Central memory CD8-positive, alpha-beta T cell (primary cell): ENCODE results near the gene KRT25.

ENCODE experiments used
- ATAC-seq: fragments of 150-1000 bp; cut with Tn5 transposase; replicated peaks from 2 replicates; pipeline ENCODE4 v1.10.0; 2022; ENCODE audit warnings: mild to moderate bottlenecking, moderate FRiP score, moderate number of reproducible peaks; ENCODE audit not compliant: poor library complexity, severe bottlenecking; ENCODE audit errors: extremely low read depth
- DNase-seq, 2 donors: peaks; one replicate each; pipeline ENCODE4 v3.0.0; 2021; ENCODE audit warnings: low spot score in 2 of 2
- H3K27ac Mint-ChIP-seq: one replicate; pipeline ENCODE4 v1.8.0; 2022; ENCODE audit warnings: low read depth, mild to moderate bottlenecking, moderate library complexity, mixed read lengths
- H3K27me3 Mint-ChIP-seq: one replicate; pipeline ENCODE4 v1.8.0; 2022; ENCODE audit warnings: mixed read lengths
- H3K36me3 Mint-ChIP-seq: one replicate; pipeline ENCODE4 v1.8.0; 2022; ENCODE audit warnings: mild to moderate bottlenecking, moderate library complexity, mixed read lengths; ENCODE audit not compliant: insufficient read depth
- H3K4me1 Mint-ChIP-seq: one replicate; pipeline ENCODE4 v1.8.0; 2022; ENCODE audit warnings: mixed read lengths
- H3K4me3 Mint-ChIP-seq: one replicate; pipeline ENCODE4 v1.8.0; 2022; ENCODE audit warnings: mild to moderate bottlenecking, moderate library complexity, mixed read lengths
- H3K9me3 Mint-ChIP-seq: one replicate; pipeline ENCODE4 v1.8.0; 2022; ENCODE audit warnings: mixed read lengths

The KRT25 gene

DNA sequence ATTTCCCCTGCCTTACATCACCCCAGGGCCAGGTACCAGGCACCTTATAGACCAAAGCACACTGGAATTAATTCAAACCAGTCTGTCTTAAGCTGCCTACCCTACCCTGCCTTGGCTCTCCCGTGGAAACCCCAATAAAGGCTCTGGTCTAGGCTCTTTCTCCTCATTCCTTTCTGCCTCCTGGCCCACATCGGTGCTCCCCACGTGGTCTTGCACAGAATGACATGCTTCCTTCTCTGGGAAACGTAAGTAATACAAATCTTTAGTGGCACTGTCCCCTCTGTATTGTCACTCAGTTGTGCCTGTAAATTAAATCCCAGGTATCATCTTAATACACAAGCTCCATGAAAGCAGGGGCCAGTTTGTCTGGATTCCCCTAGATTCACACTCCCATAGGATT lies 16.6 kb downstream of the KRT25 start:
- no peak overlapping the region for H3K27ac Mint-ChIP-seq
- H3K36me3 Mint-ChIP-seq: no peaks in the 10 kb centered on the region
- H3K9me3 Mint-ChIP-seq: peaks cover 6% of the 10 kb centered on the region
- peaks cover 74% of the 10 kb centered on the region for H3K27me3 Mint-ChIP-seq
- H3K4me1 Mint-ChIP-seq: no peaks in the 10 kb centered on the region
- no peak for DNase-seq
- H3K4me3 Mint-ChIP-seq: no peak overlapping the region
- ATAC-seq: no peak

DNA sequence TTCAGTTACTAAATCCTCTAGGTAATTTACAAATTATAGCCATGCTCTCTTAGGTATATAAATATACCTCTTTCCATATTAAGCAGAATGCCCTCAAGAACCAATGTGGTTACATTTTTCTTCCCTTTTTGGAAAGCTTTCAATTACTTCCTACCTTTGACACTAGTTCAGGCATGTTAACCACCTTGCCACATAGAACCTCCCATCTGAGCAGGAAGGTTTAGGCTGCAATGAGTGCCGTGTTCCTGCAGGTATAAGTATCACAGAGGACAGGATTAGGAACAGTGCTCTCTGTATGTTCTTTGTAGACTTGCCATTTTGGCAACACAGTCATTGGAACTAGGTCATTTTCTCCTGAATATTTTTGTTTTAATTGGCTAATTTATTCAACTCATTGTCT lies 20.1 kb downstream of the KRT25 start:
- Mint-ChIP-seq H3K4me1 (no peaks in the 10 kb centered on the region), H3K4me3 (no peak overlapping the region), H3K9me3 (no peaks in the 10 kb centered on the region), H3K27me3 (peaks cover 77% of the 10 kb centered on the region), H3K27ac (no peak overlapping the region), H3K36me3 (no peaks in the 10 kb centered on the region)
- ATAC-seq: no peak
- DNase-seq: no peak

- DNase-seq (no peak), ATAC-seq (no peak)
- Mint-ChIP-seq H3K27me3 (peaks cover 75% of the 10 kb centered on the region), H3K36me3 (no peaks in the 10 kb centered on the region), H3K4me1 (no peaks in the 10 kb centered on the region), H3K27ac (no peak overlapping the region), H3K4me3 (no peak overlapping the region), H3K9me3 (no peaks in the 10 kb centered on the region)
These were observed 21.1 kb downstream of the KRT25 start for GRCh38 chr17:40734018-40734417.

GRCh38 chr17:40730970-40731369 lies 24.2 kb downstream of the KRT25 start:
- ATAC-seq (no peak), DNase-seq (no peak)
- H3K27ac Mint-ChIP-seq: no peak overlapping the region
- peaks cover 59% of the 10 kb centered on the region for H3K27me3 Mint-ChIP-seq
- H3K4me3 Mint-ChIP-seq: no peak overlapping the region
- H3K36me3 Mint-ChIP-seq: no peaks in the 10 kb centered on the region
- H3K9me3 Mint-ChIP-seq: no peaks in the 10 kb centered on the region
- no peaks in the 10 kb centered on the region for H3K4me1 Mint-ChIP-seq

- ATAC-seq (no peak), DNase-seq (no peak)
- H3K36me3 Mint-ChIP-seq: no peaks in the 10 kb centered on the region
- no peaks in the 10 kb centered on the region for H3K4me1 Mint-ChIP-seq
- peaks cover 54% of the 10 kb centered on the region for H3K27me3 Mint-ChIP-seq
- no peak overlapping the region for H3K4me3 Mint-ChIP-seq
- no peak overlapping the region for H3K27ac Mint-ChIP-seq
- H3K9me3 Mint-ChIP-seq: no peaks in the 10 kb centered on the region
These were observed 27.5 kb downstream of the KRT25 start for GRCh38 chr17:40727447-40728231.

DNA sequence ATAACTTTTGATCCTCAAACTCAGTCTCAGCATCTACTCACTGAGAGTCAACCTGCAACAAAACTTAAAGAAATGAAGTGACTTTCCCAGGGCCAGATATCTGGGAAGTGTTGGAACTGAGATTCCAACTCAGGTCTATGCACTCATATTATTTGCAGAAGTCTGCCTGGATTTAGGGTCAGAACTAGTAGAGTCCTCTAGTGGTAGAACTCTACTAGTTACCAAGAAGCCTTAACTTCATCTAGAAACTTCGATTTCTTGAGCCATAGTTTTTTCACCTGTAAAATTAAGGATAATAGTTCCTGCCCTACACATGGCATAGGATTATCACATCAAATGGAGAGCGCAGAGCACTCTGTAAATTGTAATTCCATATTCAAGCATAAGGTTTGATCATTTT lies 28.2 kb downstream of the KRT25 start:
- Mint-ChIP-seq H3K9me3 (no peaks in the 10 kb centered on the region), H3K4me3 (no peak overlapping the region), H3K4me1 (no peaks in the 10 kb centered on the region), H3K27ac (no peak overlapping the region), H3K27me3 (peaks cover 54% of the 10 kb centered on the region), H3K36me3 (no peaks in the 10 kb centered on the region)
- ATAC-seq: no peak
- no peak for DNase-seq

- ATAC-seq (no peak), DNase-seq (no peak)
- Mint-ChIP-seq H3K4me1 (no peaks in the 10 kb centered on the region), H3K4me3 (no peak overlapping the region), H3K27me3 (peaks cover 43% of the 10 kb centered on the region), H3K36me3 (no peaks in the 10 kb centered on the region), H3K9me3 (no peaks in the 10 kb centered on the region), H3K27ac (no peak overlapping the region)
These were observed 30.5 kb downstream of the KRT25 start for GRCh38 chr17:40724656-40725055.

DNA sequence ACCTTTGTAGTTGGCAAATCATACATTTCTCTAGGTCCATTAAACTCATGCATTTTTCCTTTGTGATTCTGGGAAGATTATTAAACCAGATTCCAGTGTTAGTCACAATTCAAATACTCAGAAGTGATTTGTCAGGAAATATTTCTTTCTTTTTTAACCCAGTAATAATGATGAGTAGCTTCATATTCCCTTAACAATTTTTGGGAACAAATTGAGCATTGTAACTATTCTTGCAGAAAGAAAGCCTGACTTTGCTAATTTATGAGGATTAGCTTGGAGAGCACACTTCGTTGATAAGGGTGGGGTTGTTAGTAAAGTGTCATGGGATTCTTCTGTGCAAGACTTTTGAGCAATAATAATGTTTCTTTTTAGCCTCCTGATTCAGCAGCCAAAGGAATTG lies 32.9 kb downstream of the KRT25 start:
- no peaks in the 10 kb centered on the region for H3K36me3 Mint-ChIP-seq
- no peaks in the 10 kb centered on the region for H3K4me1 Mint-ChIP-seq
- ATAC-seq: no peak
- H3K9me3 Mint-ChIP-seq: no peaks in the 10 kb centered on the region
- H3K27ac Mint-ChIP-seq: no peak overlapping the region
- H3K27me3 Mint-ChIP-seq: peaks cover 41% of the 10 kb centered on the region
- H3K4me3 Mint-ChIP-seq: no peak overlapping the region
- no peak for DNase-seq

DNA sequence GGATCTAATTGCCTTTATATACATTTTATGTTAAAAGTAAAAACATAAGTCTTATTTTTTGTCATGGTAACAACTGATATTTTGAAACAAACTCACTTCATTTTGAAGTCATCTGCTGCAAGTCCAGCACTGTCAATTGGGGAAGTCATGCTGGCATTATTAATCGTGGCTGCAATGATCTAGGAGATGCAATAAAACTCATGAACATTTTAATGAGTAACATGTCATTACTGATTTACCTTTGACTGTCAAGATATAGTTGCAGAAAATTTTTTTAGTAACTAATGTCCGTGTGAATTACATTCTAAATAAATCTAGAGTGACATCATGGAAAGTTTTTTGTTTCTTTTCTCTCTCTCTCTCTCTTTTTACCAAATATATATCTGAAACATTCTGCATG lies 34.2 kb downstream of the KRT25 start:
- Mint-ChIP-seq H3K4me1 (no peaks in the 10 kb centered on the region), H3K27ac (no peak overlapping the region), H3K4me3 (no peak overlapping the region), H3K36me3 (no peaks in the 10 kb centered on the region), H3K27me3 (peaks cover 54% of the 10 kb centered on the region), H3K9me3 (no peaks in the 10 kb centered on the region)
- ATAC-seq: no peak
- DNase-seq: no peak

DNA sequence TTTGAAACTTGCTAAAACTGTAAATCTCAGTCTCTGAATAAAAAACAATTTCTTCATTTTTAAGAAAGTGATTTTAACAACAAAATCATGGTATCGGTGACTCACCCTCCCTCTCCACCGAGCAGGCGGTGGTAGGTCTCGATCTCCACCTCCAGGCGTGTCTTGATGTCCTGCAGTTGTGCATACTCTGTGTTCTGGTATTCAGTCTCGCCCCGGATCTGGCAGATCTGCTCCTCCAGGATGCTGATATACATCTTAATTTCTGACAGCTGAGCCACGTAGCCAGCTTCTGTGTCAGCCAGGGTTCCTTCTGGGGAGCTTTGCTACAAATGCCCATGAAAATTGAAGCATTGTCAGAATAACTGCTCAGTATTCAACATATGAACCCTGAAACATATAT lies 36.2 kb downstream of the KRT25 start:
- Mint-ChIP-seq H3K36me3 (no peaks in the 10 kb centered on the region), H3K27ac (no peak overlapping the region), H3K4me3 (no peak overlapping the region), H3K4me1 (no peaks in the 10 kb centered on the region), H3K27me3 (peaks cover 64% of the 10 kb centered on the region), H3K9me3 (no peaks in the 10 kb centered on the region)
- DNase-seq: no peak
- ATAC-seq: no peak

- Mint-ChIP-seq H3K9me3 (no peaks in the 10 kb centered on the region), H3K36me3 (no peaks in the 10 kb centered on the region), H3K4me3 (no peak overlapping the region), H3K27ac (no peak overlapping the region), H3K4me1 (no peaks in the 10 kb centered on the region), H3K27me3 (peaks cover 54% of the 10 kb centered on the region)
- no peak for DNase-seq
- ATAC-seq: no peak
These were observed 37.4 kb downstream of the KRT25 start for GRCh38 chr17:40717776-40718175.

DNA sequence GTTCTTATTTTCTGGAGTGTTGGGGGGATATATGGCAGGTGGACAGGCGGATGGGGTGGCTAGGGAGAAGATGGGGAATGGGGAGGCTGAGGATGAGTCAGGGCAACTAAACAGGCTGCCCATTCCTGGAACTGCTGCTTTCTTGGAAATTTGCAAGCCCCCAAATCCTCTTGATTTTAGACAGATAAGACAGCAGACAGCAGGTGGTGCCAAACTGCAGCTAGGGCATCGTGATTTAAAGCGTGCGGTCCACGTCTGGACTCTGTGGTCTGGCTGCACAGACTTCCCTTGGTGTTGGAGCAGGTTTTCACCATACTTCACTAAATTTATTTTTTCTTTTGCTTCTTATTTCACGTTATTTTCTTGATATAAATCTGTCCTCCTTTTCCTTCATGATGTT lies 40.7 kb downstream of the KRT25 start:
- no peak for ATAC-seq
- Mint-ChIP-seq H3K36me3 (no peaks in the 10 kb centered on the region), H3K27ac (no peak overlapping the region), H3K9me3 (no peaks in the 10 kb centered on the region), H3K4me3 (no peak overlapping the region), H3K4me1 (no peaks in the 10 kb centered on the region), H3K27me3 (peaks cover 34% of the 10 kb centered on the region)
- DNase-seq: no peak

DNA sequence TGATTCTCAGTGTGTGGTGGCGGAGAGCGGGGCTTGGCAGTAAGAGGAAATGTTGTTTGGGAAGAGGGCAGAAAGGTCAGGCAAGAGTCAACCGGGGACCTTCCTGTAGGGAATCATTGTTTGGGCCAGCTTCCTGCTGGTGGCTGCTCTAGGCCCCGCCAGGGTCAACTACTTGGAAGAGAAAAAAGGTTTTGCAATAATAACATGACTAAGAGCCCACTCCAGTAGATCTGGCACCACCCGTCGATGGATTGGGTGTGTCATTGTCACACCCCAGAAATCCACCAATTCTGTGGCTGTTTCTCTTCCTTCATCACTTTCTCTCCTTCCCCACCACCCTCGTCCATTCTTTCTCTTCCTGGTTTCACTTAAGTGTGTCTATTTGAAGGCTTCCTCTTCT lies 47.4 kb downstream of the KRT25 start:
- ATAC-seq: no peak
- no peak for DNase-seq
- H3K4me1 Mint-ChIP-seq: no peaks in the 10 kb centered on the region
- H3K36me3 Mint-ChIP-seq: no peaks in the 10 kb centered on the region
- no peaks in the 10 kb centered on the region for H3K9me3 Mint-ChIP-seq
- no peak overlapping the region for H3K27ac Mint-ChIP-seq
- no peak overlapping the region for H3K4me3 Mint-ChIP-seq
- H3K27me3 Mint-ChIP-seq: peaks cover 53% of the 10 kb centered on the region
